AG09309 (cell line): ENCODE measurements around the gene AQP1.

Experiments
- DNase-seq: peaks from one replicate; pipeline ENCODE4 v3.0.0-alpha.2; 2010; ENCODE audit warnings: low read depth
- H3K4me3 ChIP-seq: 2 replicates; pipeline ENCODE4 v1.5.1; 2011; ENCODE audit warnings: mild to moderate bottlenecking, low read depth, low read length, moderate library complexity; ENCODE audit not compliant: control insufficient read depth
- TF ChIP-seq, protein P1 (sequence below): IDR thresholded peaks from 2 replicates; pipeline ENCODE4 v1.5.1; 2011; ENCODE audit warnings: mild to moderate bottlenecking, low read depth, low read length, inconsistent platforms; ENCODE audit not compliant: insufficient read depth, control insufficient read depth; ENCODE audit errors: missing control alignments

The AQP1 gene

DNA sequence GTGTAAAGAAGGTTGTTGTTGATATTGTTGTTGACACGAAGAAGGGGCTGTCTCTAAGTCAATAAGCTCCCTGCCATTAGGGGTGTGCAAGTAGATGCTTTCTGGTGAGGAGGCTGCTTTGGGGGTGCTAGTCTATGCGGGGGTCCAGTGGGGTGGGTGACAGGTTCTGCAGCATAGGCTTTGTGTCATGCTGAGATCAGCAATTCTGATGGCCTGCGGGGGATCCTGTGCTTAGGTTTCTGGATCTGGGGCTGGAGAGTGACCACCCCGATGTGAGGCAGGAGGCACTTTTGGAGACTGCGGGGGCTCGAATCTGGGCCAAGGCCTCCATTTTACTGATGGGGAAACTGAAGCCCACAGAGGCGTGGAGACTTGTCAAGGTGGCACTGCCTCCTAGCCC lies 5.1 kb downstream of the AQP1 start:
- TF ChIP-seq, protein P1, sequence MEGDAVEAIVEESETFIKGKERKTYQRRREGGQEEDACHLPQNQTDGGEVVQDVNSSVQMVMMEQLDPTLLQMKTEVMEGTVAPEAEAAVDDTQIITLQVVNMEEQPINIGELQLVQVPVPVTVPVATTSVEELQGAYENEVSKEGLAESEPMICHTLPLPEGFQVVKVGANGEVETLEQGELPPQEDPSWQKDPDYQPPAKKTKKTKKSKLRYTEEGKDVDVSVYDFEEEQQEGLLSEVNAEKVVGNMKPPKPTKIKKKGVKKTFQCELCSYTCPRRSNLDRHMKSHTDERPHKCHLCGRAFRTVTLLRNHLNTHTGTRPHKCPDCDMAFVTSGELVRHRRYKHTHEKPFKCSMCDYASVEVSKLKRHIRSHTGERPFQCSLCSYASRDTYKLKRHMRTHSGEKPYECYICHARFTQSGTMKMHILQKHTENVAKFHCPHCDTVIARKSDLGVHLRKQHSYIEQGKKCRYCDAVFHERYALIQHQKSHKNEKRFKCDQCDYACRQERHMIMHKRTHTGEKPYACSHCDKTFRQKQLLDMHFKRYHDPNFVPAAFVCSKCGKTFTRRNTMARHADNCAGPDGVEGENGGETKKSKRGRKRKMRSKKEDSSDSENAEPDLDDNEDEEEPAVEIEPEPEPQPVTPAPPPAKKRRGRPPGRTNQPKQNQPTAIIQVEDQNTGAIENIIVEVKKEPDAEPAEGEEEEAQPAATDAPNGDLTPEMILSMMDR, result no peak
- no peak overlapping the region for H3K4me3 ChIP-seq
- DNase-seq, result no peak

DNA sequence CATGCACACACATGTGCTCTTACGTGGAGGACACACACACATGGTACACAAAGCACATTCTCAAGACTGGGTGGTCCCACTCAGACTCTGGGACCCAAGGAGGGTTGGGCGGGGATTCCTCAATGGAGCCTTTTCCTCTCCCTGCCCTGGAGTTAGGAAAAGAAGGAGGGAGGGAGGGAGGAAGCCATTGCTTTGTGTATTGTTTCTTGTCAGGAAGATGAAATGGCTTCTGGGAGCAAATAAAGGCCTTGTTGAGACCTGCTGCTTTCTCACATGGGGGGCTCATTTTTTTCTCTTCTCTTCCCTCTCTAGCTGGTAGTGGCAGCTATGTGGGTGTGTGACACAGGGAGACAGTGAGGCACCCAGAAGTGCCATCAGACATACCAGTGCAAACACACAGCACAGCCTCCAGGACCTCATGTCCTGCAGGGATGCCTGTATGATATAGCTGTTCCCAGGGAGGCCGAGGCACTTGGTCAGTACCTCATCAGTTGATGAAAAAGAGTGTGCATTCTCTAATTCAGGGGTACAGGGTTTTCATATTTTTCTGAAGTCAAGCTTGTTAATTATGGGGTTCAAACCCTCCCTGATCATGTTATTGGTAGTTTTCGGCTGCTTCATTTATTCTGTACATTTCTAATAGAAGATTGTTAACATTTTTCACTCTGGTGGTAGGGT lies 5.7 kb downstream of the AQP1 start:
- TF ChIP-seq, protein P1, result no peak
- no peak overlapping the region for H3K4me3 ChIP-seq
- no peak for DNase-seq

DNA sequence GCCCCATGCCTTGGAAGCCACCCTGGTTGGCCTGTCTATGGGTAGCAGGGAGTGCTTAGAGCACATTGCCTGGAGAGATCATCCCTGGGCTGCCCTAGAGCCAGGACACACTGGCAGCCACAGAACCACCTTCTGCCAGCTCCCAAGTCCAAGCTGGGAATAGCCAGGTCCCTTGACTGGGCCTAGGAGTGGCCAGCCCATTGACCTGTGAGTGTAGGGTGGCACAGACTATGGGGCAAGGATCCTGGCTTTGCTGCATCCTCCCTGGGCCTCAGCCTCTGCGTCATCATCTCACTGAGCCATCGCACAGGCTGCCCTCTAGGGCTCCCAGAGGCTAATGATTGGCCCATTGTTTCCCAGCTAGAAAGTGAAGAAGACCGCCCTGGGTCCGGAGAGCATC lies 7.0 kb downstream of the AQP1 start:
- DNase-seq, result no peak

DNA sequence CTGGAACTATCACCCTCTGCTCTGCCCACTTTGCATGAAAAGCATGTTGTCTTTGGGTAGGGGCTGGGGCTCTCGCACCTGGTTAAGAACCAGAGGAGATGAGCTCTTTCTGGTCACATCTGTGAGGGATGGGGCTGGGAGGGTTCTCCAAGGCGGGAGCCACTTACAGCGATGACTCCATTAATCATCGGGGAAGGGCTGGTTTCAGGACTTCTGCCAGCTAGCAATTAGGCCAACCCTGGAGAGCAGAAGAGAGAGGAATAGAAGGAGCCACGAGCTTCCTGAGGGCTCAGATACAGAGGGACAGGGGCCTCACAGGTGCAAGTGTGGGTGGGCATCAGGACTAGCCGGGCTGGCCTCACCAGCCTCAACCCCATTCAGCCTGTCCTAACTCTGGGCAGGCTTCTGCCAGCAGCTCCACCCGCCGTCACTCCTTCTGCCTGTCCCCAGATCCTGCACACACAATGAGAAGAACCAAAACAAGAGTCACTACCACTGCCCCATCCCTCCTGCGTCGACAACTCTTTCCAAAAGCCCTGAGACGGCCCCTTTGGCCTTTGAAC lies 8.4 kb downstream of the AQP1 start:
- no peak overlapping the region for H3K4me3 ChIP-seq
- DNase-seq, result no peak
- TF ChIP-seq, protein P1, result no peak

More for the DNA sequence above, 7.0 kb downstream of the AQP1 start:
- TF ChIP-seq, protein P1, result no peak
- no peak overlapping the region for H3K4me3 ChIP-seq

DNA sequence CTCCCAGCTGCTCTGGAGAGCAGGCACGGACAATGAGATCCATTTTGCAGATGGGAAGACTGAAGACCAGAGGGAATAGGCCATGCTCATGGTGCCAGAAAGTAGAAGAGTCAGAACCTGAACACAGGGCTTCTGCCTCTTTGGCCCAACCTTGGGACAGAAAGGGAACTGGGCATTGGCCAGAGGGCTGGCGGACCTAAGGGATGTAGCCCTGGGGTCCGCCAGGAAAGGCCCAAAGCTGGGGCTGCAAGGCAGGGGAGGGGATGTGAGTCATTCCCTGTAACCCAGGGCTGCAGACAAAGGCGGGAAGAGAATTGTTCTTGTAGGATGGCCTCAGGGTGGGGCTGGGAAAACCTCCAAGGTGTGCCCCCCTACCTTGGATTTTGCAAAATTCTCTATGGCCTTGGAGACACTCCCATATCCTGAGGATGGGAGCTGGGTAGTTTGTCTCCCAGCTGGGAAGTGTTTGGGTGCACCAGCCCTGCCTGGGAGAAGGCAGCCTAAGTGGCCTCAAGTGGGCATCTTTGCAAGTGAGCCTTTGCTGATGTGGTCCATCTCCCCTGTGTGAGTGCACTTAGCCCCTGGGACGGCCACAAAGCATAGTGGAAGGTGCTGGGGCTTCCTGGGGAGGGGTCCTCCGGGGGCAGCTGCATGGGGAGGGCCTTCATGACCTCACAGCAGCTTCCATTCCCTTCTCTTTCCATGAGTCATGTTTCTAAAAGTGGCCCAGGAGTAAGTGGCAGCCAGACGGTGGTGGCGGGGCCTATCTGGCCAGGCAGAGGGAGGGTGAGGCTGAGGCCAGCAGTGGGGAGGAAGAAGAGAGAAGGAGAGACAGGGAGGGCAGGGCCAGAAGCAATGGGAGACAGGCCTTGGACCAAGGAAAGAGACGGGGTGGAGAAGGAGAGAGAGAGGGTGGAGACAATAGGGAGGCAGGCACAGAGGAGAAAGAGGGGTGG lies 9.2 kb downstream of the AQP1 start:
- no peak overlapping the region for H3K4me3 ChIP-seq
- DNase-seq, result no peak
- TF ChIP-seq, protein P1, result no peak

DNA sequence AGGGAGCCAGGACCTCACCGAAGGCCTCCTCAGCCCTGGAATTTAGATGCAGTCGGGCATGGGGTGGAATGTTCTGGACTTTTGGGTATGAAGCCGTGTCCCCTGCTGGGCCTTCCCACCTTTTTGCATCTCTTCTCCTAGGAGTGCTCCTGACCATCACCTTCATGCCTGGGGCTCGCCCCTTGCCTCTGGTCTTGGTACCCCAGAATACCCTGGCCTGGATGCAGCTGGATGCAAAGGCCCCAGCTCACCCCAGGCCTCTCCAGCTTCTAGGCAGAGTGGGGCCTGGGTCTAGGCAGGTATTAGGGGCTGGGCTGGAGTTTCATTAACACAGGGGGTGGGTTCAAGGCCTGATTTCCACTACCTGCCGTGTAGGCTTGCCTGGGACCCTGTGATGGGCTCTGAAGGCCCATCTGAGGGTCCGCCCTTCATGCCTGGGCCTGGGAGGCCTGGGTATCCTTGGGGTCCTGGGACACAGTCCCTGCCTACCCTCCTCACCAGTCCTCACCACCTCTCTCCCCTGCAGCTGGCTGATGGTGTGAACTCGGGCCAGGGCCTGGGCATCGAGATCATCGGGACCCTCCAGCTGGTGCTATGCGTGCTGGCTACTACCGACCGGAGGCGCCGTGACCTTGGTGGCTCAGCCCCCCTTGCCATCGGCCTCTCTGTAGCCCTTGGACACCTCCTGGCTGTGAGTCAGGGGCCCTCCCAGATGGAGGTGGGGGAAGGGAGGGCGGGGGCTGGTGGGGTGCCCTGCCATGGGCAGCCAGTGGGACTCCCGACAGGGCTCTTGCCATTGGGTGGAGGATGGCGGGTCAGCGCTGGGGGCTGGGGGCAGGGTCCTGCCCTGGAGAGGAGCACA lies 10.1 kb downstream of the AQP1 start:
- TF ChIP-seq, protein P1, result no peak
- H3K4me3 ChIP-seq, result no peak overlapping the region
- no peak for DNase-seq
